ENCODE results near the gene TCF12.

The TCF12 gene

DNA sequence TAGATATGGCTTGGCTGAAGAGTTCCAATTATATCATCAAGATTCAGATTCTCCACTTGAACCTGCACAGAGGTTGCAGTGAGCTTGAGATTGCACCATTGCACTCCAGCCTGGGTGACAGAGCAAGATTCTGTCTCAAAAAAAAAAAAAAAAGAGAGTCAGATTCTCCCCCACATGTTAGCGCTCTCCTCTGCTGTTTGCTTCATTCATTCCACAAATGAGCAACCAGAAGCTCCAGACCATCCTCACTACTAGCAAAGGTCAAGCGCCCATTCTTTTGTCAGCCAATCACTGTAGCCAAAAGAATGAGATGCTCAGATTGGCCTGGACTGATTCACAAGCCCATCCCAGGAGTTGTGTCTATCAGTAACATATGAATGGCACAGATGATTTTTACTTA is 28.4 kb upstream of the TCF12 start:
- no peaks in the 10 kb centered on the region for H3K36me3 ChIP-seq
- H3K9me3 ChIP-seq: no peaks in the 10 kb centered on the region
- TF ChIP-seq, protein P1, sequence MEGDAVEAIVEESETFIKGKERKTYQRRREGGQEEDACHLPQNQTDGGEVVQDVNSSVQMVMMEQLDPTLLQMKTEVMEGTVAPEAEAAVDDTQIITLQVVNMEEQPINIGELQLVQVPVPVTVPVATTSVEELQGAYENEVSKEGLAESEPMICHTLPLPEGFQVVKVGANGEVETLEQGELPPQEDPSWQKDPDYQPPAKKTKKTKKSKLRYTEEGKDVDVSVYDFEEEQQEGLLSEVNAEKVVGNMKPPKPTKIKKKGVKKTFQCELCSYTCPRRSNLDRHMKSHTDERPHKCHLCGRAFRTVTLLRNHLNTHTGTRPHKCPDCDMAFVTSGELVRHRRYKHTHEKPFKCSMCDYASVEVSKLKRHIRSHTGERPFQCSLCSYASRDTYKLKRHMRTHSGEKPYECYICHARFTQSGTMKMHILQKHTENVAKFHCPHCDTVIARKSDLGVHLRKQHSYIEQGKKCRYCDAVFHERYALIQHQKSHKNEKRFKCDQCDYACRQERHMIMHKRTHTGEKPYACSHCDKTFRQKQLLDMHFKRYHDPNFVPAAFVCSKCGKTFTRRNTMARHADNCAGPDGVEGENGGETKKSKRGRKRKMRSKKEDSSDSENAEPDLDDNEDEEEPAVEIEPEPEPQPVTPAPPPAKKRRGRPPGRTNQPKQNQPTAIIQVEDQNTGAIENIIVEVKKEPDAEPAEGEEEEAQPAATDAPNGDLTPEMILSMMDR (IDR thresholded peaks at IDR 0.05; ENCODE audit: low read depth, low read length): no peak
- H3K4me1 ChIP-seq: peaks cover 5% of the 10 kb centered on the region
- no peak overlapping the region for H3K4me3 ChIP-seq (ENCODE audit: low read depth, low read length)
- H3K27me3 ChIP-seq: no peaks in the 10 kb centered on the region
- DNase-seq: no peak

DNA sequence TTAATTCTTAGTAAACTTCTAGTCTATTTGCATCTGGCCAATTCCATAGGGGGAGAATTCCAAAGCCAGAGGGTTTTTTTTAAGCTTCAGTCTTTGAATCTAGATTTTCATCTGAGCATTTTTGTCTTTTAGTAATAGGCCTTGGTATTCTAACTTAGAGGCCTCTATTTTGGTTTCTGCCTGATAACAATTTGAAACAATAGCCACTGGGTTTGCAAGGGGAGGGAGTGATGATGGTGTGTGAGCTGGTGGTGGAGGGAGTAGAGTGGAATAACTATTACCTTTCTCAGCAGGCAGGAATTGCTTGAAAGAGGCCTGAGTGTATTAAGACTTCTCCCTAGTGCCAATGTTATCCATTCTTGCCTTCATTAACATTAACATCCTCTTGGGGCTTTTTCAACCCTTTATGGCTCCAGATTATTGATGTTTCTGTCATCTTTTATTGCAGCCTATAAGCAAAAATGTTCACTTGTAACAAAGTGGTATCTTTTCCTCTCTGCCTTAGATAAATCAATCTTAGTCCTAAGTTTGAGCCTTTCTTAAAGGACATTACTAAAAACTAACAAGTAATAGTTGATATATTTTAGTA is 26.5 kb upstream of the TCF12 start:
- Histone ChIP-seq H3K4me1 (no peaks in the 10 kb centered on the region), H3K36me3 (no peaks in the 10 kb centered on the region), H3K27me3 (no peaks in the 10 kb centered on the region), H3K4me3 (ENCODE audit: low read depth, low read length) (no peak overlapping the region), H3K9me3 (no peaks in the 10 kb centered on the region)
- TF ChIP-seq, protein P1 (IDR thresholded peaks at IDR 0.05; ENCODE audit: low read depth, low read length): no peak
- DNase-seq: no peak

DNA sequence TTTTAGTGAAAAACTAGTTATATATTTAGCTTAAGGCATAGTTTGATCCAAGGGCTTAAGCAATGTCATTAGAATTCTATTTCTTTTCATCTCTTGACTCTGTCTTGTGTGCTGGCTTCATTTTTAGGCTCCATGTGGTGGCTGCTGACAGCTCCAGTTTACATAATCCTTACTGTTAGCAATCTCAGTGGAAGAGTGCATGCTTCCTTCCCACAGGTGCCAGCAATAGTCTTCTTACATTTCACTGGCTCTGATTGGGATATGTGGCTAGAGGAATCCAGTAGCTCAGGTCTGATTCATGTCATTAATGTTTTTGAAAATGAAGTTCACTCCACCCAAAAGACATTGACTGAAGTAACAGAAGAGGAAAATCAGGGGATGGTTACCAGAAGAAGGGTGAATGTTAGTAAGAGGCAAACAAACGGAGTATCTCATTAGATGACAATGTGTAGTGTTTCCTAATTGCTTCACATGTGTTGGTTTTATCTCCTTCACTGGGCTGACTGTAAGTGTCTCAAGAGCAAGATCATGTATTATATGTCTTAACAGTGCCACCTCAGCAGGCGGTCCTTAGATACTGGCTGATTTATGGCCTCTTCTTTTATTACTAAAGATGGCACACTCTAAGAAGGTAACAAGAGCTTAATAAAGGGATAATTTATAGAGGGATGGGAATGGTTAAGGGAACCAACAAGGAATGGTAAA is 25.6 kb upstream of the TCF12 start:
- H3K4me1 ChIP-seq: no peaks in the 10 kb centered on the region
- H3K36me3 ChIP-seq: no peaks in the 10 kb centered on the region
- TF ChIP-seq, protein P1 (IDR thresholded peaks at IDR 0.05; ENCODE audit: low read depth, low read length): no peak
- H3K27me3 ChIP-seq: no peaks in the 10 kb centered on the region
- no peaks in the 10 kb centered on the region for H3K9me3 ChIP-seq
- no peak for DNase-seq
- H3K4me3 ChIP-seq (ENCODE audit: low read depth, low read length): no peak overlapping the region

- no peaks in the 10 kb centered on the region for H3K4me1 ChIP-seq
- no peak for DNase-seq
- no peaks in the 10 kb centered on the region for H3K27me3 ChIP-seq
- no peak overlapping the region for H3K4me3 ChIP-seq (ENCODE audit: low read depth, low read length)
- no peaks in the 10 kb centered on the region for H3K36me3 ChIP-seq
- no peaks in the 10 kb centered on the region for H3K9me3 ChIP-seq
- TF ChIP-seq, protein P1 (IDR thresholded peaks at IDR 0.05; ENCODE audit: low read depth, low read length): no peak
These were observed 25.1 kb upstream of the TCF12 start for GRCh38 chr15:56893364-56893678.

- TF ChIP-seq, protein P1 (IDR thresholded peaks at IDR 0.05; ENCODE audit: low read depth, low read length): no peak
- Histone ChIP-seq H3K27me3 (no peaks in the 10 kb centered on the region), H3K4me1 (no peaks in the 10 kb centered on the region), H3K4me3 (ENCODE audit: low read depth, low read length) (no peak overlapping the region), H3K9me3 (no peaks in the 10 kb centered on the region), H3K36me3 (no peaks in the 10 kb centered on the region)
- no peak for DNase-seq
These were observed 23.8 kb upstream of the TCF12 start for GRCh38 chr15:56894601-56895000.

- H3K9me3 ChIP-seq: no peaks in the 10 kb centered on the region
- no peaks in the 10 kb centered on the region for H3K4me1 ChIP-seq
- TF ChIP-seq, protein P1 (IDR thresholded peaks at IDR 0.05; ENCODE audit: low read depth, low read length): no peak
- no peaks in the 10 kb centered on the region for H3K36me3 ChIP-seq
- H3K4me3 ChIP-seq (ENCODE audit: low read depth, low read length): no peak overlapping the region
- DNase-seq: no peak
- H3K27me3 ChIP-seq: no peaks in the 10 kb centered on the region
These were observed 16.5 kb upstream of the TCF12 start for GRCh38 chr15:56901931-56902330.
